Suprapubic skin (tissue), 4 donors: ENCODE data around the gene KLHL17. TPM values are rescaled to one million over a fixed set of nuclear protein-coding genes. Genes with fewer than 3 reads are reported as not detected.

ENCODE experiments used
- DNase-seq, 2 donors: peaks; one replicate each; pipeline ENCODE4 v3.0.0-alpha.2; 2019; ENCODE audit warnings: low spot score in 2 of 2
- H3K27ac ChIP-seq: fragments of 200-600 bp; sonication (generic); one replicate; pipeline ENCODE4 v1.5.1; 2019
- H3K27me3 ChIP-seq: fragments of 200-600 bp; sonication (generic); one replicate; pipeline ENCODE4 v1.5.1; 2019
- H3K36me3 ChIP-seq: fragments of 200-600 bp; sonication (generic); one replicate; pipeline ENCODE4 v1.5.1; 2019
- H3K4me1 ChIP-seq: fragments of 200-600 bp; sonication (generic); one replicate; pipeline ENCODE4 v1.5.1; 2019
- H3K4me3 ChIP-seq: fragments of 200-600 bp; sonication (generic); one replicate; pipeline ENCODE4 v1.5.1; 2019; ENCODE audit warnings: mild to moderate bottlenecking
- H3K9me3 ChIP-seq: fragments of 200-600 bp; sonication (generic); one replicate; pipeline ENCODE4 v1.5.1; 2019
- EP300 ChIP-seq: sonication (generic); formaldehyde crosslinking; IDR thresholded peaks from one replicate; pipeline ENCODE4 v1.6.1; 2017; ENCODE audit warnings: antibody characterized with exemption
- POLR2A ChIP-seq, 2 donors: fragments of 450-650 bp; IDR thresholded peaks; one replicate each; pipeline ENCODE4 v1.6.1; 2017; ENCODE audit warnings: antibody characterized with exemption in 2 of 2, mild to moderate bottlenecking in 2 of 2, moderate library complexity in 2 of 2
- POLR2AphosphoS5 ChIP-seq, 3 donors: sonication (generic); formaldehyde crosslinking; IDR thresholded peaks; one replicate each; pipeline ENCODE4 v1.6.1; 2017; ENCODE audit warnings: antibody characterized with exemption in 3 of 3
- WGBS: methylation state at CpG from one replicate; pipeline ENCODE4 v1.1.5; 2018; 5-methylcytosine and 5-hydroxymethylcytosine counted together
- total RNA-seq, 4 donors: library from RNA; depleted of rRNA; stranded (reverse); fragments of >200 nt; gene quantifications; one replicate each; pipeline ENCODE4 v1.1.0, GENCODE V29; 2016
- TF ChIP-seq, protein P1 (sequence below), 2 donors: fragments of 200-600 bp in 1 of 2; fragments of 450-650 bp in 1 of 2; sonication (generic) in 1 of 2; IDR thresholded peaks; one replicate each; pipeline ENCODE4 v1.5.1; 2016 to 2019; ENCODE audit warnings: antibody characterized with exemption in 2 of 2, mild to moderate bottlenecking in 1 of 2, moderate library complexity in 1 of 2

KLHL17 gene
- total RNA-seq, 4 donors from 2014 or later: 9.7 to 38.3 (median 17.0) TPM

DNA sequence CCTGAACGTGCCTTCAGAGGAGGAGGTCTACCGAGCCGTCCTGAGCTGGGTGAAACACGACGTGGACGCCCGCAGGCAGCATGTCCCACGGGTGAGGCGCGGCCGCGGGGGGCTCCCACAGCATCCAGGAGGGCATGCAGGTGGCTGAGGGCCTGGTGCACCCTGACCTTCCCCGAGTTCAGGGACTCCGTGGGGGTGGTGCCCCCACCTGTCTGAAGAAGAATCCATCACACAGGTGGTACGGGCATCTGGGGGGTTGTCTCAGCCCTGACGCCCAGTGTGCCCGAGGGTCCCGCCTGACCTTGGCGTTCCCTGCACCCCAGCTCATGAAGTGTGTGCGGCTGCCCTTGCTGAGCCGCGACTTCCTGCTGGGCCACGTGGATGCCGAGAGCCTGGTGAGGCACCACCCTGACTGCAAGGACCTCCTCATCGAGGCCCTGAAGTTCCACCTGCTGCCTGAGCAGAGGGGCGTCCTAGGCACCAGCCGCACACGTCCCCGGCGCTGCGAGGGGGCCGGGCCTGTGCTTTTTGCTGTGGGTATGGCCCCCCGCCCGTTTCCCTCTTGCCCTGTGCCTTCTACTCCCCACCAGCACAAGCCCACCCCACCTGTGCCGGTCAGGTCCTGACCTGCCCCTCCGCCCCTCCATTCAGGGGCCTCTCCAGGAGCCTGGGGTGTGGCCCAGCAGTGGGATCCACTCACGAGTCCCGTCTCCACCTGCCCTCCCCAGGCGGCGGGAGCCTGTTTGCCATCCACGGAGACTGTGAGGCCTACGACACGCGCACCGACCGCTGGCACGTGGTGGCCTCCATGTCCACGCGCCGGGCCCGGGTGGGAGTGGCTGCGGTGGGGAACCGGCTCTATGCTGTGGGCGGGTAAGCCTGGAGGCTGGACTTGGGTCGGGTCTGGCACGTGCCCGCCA is 2.3 kb downstream of the KLHL17 start:
- Histone ChIP-seq H3K27me3 (peaks cover 4% of the 10 kb centered on the region), H3K36me3 (peaks cover 10% of the 10 kb centered on the region), H3K4me1 (peaks cover 53% of the 10 kb centered on the region), H3K27ac (no peak overlapping the region), H3K4me3 (no peak overlapping the region), H3K9me3 (no peaks in the 10 kb centered on the region)
- TF ChIP-seq EP300 (no peak), POLR2AphosphoS5 (IDR thresholded peaks at IDR 0.05) (no peak), POLR2A (IDR thresholded peaks at IDR 0.05) (no peak)
- TF ChIP-seq, protein P1, sequence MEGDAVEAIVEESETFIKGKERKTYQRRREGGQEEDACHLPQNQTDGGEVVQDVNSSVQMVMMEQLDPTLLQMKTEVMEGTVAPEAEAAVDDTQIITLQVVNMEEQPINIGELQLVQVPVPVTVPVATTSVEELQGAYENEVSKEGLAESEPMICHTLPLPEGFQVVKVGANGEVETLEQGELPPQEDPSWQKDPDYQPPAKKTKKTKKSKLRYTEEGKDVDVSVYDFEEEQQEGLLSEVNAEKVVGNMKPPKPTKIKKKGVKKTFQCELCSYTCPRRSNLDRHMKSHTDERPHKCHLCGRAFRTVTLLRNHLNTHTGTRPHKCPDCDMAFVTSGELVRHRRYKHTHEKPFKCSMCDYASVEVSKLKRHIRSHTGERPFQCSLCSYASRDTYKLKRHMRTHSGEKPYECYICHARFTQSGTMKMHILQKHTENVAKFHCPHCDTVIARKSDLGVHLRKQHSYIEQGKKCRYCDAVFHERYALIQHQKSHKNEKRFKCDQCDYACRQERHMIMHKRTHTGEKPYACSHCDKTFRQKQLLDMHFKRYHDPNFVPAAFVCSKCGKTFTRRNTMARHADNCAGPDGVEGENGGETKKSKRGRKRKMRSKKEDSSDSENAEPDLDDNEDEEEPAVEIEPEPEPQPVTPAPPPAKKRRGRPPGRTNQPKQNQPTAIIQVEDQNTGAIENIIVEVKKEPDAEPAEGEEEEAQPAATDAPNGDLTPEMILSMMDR (IDR thresholded peaks at IDR 0.05): no peak
- DNase-seq: no peak
- 97% methylated on average over 12 of the region's 57 CpGs for WGBS

GRCh38 chr1:963301-963651 is 2.9 kb downstream of the KLHL17 start:
- no peak for DNase-seq
- peaks cover 52% of the 10 kb centered on the region for H3K4me1 ChIP-seq
- no peak overlapping the region for H3K4me3 ChIP-seq
- TF ChIP-seq, protein P1 (IDR thresholded peaks at IDR 0.05): no peak
- no peak for TF ChIP-seq POLR2A (IDR thresholded peaks at IDR 0.05)
- TF ChIP-seq POLR2AphosphoS5 (IDR thresholded peaks at IDR 0.05): no peak
- TF ChIP-seq EP300: no peak
- H3K9me3 ChIP-seq: no peaks in the 10 kb centered on the region
- H3K27ac ChIP-seq: no peak overlapping the region
- peaks cover 10% of the 10 kb centered on the region for H3K36me3 ChIP-seq
- peaks cover 6% of the 10 kb centered on the region for H3K27me3 ChIP-seq
- WGBS: 84% methylated on average over 9 of the region's 16 CpGs

DNA sequence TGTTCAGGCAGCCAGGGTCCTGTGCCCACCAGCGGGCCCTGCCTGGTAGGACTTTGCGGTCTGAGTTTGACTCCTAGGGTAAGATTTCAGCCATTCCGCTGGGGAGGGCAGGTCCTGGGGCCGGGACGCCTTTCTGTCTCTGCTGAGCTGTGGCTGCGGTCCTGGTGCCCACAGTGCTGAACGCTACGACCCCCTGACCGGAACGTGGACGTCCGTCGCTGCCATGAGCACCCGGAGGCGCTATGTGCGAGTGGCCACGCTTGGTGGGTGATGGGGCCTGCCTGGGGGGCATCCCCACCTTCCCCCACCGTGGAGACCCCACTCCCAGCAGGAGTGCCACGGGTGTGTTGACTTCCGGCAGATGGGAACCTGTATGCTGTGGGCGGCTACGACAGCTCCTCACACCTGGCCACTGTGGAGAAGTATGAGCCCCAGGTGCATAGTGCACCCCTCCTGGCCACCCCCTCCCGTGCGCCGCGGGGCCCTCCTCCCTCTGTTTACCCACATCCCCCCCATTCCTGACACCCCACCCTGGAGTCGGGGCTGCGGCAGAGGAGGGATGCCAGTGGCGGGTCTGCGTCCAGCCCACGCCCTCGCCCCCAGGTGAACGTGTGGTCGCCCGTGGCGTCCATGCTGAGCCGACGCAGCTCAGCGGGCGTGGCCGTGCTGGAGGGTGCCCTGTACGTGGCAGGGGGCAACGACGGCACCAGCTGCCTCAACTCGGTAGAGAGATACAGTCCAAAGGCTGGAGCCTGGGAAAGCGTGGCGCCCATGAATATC is 3.6 kb downstream of the KLHL17 start:
- Histone ChIP-seq H3K9me3 (no peaks in the 10 kb centered on the region), H3K27me3 (peaks cover 6% of the 10 kb centered on the region), H3K4me3 (no peak overlapping the region), H3K36me3 (peaks cover 10% of the 10 kb centered on the region), H3K27ac (no peak overlapping the region), H3K4me1 (peaks cover 50% of the 10 kb centered on the region)
- DNase-seq: no peak
- TF ChIP-seq, protein P1 (IDR thresholded peaks at IDR 0.05): no peak
- TF ChIP-seq POLR2AphosphoS5 (IDR thresholded peaks at IDR 0.05): no peak
- no peak for TF ChIP-seq POLR2A (IDR thresholded peaks at IDR 0.05)
- no peak for TF ChIP-seq EP300
- WGBS: 83% methylated on average over 15 of the region's 47 CpGs

- peaks cover 10% of the 10 kb centered on the region for H3K36me3 ChIP-seq
- H3K27ac ChIP-seq: no peak overlapping the region
- DNase-seq: no peak
- no peak overlapping the region for H3K4me3 ChIP-seq
- H3K9me3 ChIP-seq: no peaks in the 10 kb centered on the region
- WGBS: 91% methylated on average over 21 of the region's 51 CpGs
- TF ChIP-seq POLR2A (IDR thresholded peaks at IDR 0.05) (no peak), EP300 (no peak), POLR2AphosphoS5 (IDR thresholded peaks at IDR 0.05) (no peak)
- TF ChIP-seq, protein P1 (IDR thresholded peaks at IDR 0.05): no peak
- H3K4me1 ChIP-seq: peaks cover 43% of the 10 kb centered on the region
- peaks cover 6% of the 10 kb centered on the region for H3K27me3 ChIP-seq
These were observed 4.5 kb downstream of the KLHL17 start for GRCh38 chr1:964691-965525.
